ENCODE measurements around the gene TRAF2.

DNA sequence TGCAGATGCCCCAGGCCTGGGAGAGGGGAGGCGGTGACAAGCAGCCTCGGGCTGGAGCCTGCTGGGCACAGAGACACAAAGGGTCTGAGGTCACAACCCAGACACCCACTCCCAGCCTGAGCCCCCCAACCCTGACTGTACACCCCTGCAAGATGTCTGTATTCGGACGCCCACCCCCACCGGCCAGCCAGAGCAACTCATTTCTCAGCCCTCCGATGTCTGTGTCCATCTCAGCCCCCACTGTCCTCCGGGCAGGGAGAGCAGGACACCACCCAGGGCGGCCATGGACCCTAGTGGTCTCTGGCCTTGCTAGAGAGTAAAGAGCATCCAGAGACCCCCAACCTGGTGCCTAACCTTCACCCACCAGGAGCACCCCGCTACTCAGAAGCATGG, 69.6 kb downstream of the TRAF2 start:
- no peak for TF ChIP-seq EP300 (IDR thresholded peaks at IDR 0.05; ENCODE audit: borderline replicate concordance)
- no peak for TF ChIP-seq TEAD4 (IDR thresholded peaks at IDR 0.05)
- no peak for TF ChIP-seq FOXM1 (IDR thresholded peaks at IDR 0.05; ENCODE audit: borderline replicate concordance, low read depth)

All from Ishikawa (cell line).